Activated CD4-positive, alpha-beta T cell treated with anti-CD3 and anti-CD28 coated beads, Interleukin-2, amount 50 U/mL, for 1 hour (primary cell): ENCODE measurements around the gene CENPQ.
"Not testable (repeated sequence)": the region's sequence is repeated elsewhere in the genome, so short reads cannot be mapped to it uniquely, and the experiment has no call there.

Source experiments
- DNase-seq: peaks from one replicate; pipeline ENCODE4 v3.0.0-alpha.2; 2020

Gene CENPQ, protein sequence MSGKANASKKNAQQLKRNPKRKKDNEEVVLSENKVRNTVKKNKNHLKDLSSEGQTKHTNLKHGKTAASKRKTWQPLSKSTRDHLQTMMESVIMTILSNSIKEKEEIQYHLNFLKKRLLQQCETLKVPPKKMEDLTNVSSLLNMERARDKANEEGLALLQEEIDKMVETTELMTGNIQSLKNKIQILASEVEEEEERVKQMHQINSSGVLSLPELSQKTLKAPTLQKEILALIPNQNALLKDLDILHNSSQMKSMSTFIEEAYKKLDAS

GRCh38 chr6:49462927-49463611, at the start of gene CENPQ, which contains the start of gene MMUT:
TSS of gene CENPQ (plus strand) at chr6:49463370. CDS start at chr6:49470177, 6,807 bp downstream.
TSS of gene MMUT (minus strand) at chr6:49463253. CDS start at chr6:49459466, 3,787 bp downstream.
- DNase-seq, result peak; percentile 88

DNA sequence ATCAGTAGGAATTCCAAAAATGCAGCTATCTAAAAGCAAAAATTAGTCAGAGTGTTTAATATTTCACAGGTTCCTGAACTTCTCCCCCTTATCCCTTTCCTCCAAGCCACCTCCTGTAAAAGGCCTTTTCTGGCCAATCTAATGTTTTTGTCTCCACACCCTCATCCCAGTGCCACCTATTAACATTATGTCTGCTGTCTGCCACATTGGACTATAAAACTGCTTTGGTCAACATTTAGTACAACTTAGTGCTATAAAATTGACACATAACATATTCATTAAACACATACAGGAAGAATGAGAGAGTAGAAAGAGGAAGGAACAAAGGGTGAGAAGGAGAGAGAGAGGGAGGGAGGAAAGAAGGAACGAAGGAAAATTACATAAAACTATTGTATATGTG, 47.8 kb upstream of the CENPQ start:
- no peak for DNase-seq

- no peak for DNase-seq
Measured at GRCh38 chr6:49416195-49416594, 47.0 kb upstream of the CENPQ start.

- DNase-seq, result no peak
Measured at GRCh38 chr6:49423817-49424216, 39.4 kb upstream of the CENPQ start.

- DNase-seq, result no peak
Measured at GRCh38 chr6:49430187-49430586, 33.0 kb upstream of the CENPQ start.

DNA sequence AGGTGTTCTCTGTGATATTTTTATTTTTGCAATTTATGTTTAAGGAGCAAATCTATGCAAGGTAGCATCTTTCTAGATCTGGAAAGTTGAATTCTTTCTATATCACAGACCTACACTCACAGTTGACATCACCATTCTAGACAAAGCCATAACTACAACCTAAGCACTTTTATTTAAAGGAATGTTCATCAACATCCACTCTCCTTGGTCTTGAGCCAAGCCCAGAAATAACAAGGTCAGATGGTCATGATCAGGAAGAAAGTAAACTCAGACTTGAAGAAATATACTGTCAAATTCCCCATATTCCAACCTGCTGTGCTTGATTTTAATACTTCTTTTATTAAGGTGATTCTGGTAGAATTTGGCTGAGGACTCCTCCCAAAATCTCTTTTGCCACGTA, 32.3 kb upstream of the CENPQ start:
- DNase-seq, result no peak

- no peak for DNase-seq
Measured at GRCh38 chr6:49453221-49453620, 9.9 kb upstream of the CENPQ start.

GRCh38 chr6:49454787-49455709, 8.1 kb upstream of the CENPQ start:
- DNase-seq, result no peak

GRCh38 chr6:49457771-49458170, 5.4 kb upstream of the CENPQ start:
- DNase-seq, result no peak

GRCh38 chr6:49462071-49462470, 1.1 kb upstream of the CENPQ start:
- no peak for DNase-seq

DNA sequence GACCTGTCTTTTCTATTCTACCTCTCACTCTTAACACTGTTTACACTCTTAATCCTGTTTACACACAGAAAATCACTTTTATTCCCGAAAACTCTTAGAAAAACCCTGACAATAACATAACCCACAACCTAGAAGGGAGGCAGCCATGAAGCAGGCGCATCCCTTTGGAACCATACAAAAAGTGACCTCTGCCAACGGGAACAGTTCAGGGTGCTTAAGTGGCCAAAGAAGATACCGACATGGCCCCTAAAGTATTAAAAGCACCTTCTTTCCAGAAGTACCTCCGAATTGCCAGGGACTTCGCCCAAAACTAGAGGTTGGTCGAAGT, 607 bp upstream of the CENPQ start:
- DNase-seq, result no peak

DNA sequence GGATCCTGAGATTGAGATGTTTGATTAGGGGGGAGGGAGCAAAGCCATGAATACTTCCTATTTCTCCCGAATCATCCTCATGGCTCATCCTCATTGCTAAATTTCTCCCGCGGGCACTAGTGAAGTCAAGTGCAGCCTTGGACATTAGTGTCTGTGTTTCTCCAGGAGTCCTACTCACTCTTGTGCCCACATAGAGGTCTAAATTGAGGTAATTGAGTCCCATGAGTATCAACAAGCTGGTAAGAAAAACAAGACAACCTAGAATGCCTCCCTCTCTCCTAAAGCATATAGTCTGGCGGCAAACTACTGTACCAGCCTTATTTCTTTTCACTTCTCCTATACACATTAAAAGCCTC, 420 bp downstream of the CENPQ start:
- DNase-seq, result no peak

GRCh38 chr6:49464691-49465090, 1.5 kb downstream of the CENPQ start:
- no peak for DNase-seq

- no peak for DNase-seq
Measured at GRCh38 chr6:49468042-49468441, 4.9 kb downstream of the CENPQ start.

GRCh38 chr6:49476564-49476963, 13.4 kb downstream of the CENPQ start:
- DNase-seq, result not testable (repeated sequence)

DNA sequence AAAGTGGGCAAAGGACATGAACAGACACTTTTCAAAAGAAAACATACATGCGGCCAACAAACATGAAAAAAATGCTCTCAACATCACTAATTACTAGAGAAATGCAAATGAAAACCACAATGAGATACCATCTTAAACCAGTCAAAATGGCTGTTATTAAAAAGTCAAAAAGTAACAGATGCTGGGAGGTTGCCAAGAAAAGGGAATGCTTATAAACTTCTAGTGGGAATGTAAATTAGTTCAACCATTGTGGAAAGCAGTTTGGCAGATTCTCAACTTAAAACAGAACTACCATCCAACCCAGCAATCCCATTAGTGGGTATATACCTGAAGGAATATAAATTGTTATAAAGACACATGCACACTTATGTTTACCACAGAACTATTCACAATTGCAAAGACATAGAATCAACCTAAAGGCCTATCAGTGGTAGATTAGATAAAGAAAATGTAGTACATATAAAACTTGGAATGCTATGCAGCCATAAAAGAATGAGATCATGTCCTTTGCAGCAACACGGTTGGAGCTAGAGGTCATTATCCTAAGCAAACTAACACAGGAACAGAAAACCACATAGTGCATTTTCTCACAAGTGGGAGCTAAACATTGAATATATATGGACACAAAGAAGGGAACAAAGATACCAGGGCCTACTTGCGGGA, 16.3 kb downstream of the CENPQ start:
- no peak for DNase-seq

DNA sequence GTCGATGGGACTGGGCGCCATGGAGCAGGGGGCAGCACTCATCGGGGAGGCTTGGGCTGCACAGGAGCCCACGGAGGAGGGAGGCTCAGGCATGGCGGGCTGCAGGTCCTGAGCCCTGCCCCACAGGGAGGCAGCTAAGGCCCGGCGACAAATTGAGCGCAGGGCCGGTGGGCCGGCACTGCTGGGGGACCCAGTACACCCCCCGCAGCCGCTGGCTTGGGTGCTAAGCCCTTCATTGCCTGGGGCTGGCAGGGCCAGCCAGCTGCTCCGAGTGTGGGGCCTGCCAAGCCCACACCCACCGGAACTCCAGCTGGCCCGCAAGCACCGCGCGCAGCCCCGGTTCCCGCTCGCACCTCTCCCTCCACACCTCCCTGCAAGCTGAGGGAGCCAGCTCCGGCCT, 18.7 kb downstream of the CENPQ start:
- DNase-seq, result not testable (repeated sequence)

GRCh38 chr6:49483380-49483779, 20.2 kb downstream of the CENPQ start:
- not testable (repeated sequence) for DNase-seq

DNA sequence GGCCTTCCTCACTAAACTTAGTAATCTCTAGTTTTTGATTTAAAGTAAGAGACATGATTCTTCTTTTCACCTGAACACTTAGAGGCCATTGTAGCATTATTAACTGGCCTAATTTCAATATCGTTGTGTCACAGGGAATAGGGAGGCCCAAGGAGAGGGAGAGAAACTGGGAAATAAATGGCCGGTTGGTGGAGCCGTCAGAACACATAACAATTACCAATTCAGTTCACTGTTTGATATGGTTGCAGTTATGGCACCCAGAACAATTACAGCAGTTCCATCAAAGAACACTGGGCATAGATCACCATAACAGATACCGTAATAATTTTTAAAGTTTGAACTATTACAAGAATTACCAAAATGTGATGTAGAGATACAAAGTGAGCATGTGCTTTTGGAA, 27.5 kb downstream of the CENPQ start:
- DNase-seq, result no peak

DNA sequence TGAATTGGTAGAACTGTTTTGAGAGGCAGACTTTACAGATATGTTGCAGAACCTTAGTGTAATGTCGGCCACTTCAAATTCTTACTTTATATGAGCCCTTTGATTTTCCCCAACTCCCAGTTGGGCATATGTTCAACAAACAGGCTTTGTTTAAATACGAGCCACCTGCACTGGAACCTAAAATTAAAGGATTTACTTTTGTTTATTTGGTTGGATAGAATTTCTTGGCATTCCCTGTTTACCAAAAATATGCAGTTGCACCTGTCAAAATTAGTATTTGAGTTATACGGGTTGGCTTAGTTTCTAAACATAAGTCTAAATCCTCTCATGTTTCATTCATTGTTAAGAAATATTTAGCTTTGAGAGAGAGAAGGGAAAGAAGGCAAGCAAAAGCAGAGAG, 34.1 kb downstream of the CENPQ start:
- DNase-seq, result no peak

DNA sequence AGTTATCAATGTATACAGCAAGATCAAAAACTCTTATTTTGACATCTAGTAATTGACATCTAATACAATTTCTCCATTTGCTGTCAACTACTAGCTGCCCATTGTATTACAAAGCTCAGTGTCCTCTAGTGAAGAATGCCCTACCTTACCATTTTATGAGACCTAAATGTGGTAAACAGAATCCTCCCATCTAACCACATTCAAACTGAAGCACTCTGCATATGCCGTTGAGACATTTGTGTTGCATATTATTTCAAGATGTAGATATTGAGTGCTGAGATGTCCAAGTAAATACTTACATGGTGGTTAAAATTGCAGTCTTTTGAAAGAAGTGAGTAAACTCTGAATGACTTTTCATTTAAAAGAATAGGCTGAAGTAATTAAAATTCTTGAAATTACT, 36.0 kb downstream of the CENPQ start:
- no peak for DNase-seq

DNA sequence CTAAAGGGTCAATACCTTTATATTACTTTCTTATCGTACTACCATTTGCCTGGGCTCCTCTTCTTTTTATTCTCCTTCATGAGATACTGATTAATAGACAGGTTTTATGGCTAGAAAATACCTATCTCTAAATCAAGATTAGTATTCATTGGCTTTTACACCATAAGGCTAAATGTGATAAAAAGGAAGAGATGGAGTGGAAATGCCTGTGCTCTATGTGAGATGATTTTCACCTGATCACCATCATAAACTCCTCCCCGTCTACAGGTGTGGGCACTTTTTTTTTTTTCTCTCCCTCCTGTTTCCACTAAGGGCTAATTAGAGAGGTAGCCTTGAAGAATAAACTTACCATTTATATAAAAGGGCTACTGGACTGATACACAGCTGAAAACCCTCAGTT, 36.5 kb downstream of the CENPQ start, which contains the start of gene GLYATL3:
GLYATL3 (plus strand) TSS at position 301 of the 400 bp plus-strand sequence. CDS start 12,068 bp downstream, outside the sequence.
- DNase-seq, result no peak

DNA sequence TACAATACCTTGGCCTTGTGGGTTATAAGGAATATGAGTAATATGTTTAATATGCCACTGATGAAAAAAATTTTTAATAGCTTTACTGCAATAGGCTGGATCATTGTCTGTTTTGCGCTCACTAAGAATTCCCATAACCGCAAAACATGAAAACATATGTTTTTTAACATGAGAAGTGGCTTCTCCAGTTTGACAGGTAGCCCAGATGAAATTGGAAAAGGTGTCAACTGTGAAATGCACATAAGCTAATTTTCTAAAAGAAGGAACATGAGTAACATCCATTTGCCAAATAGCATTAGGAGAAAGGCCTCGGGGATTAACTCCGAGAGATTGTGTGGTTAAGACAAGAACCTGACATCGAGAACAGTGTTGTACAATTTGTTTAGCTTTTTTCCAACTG, 41.5 kb downstream of the CENPQ start:
- no peak for DNase-seq
